HEK293T (cell line): Measurements from ENCODE around the gene CHURC1.
"Not testable (repeated sequence)": the region's sequence is repeated elsewhere in the genome, so short reads cannot be mapped to it uniquely, and the experiment has no call there.

ENCODE experiments used
- CTCF ChIA-PET: fragments of 350-600 bp; formaldehyde crosslinking; extraction: SDS; loops from one replicate; lab custom pipeline; 2021; ENCODE audit warnings: antibody characterized with exemption, inconsistent platforms; lab: Yijun Ruan, JAX
- POLR2A ChIA-PET: fragments of 350-600 bp; formaldehyde crosslinking; extraction: SDS; loops from one replicate; lab custom pipeline; 2020; ENCODE audit warnings: antibody characterized with exemption, inconsistent platforms; lab: Yijun Ruan, JAX
- DNase-seq: peaks from one replicate; pipeline ENCODE4 v3.0.0; 2012; ENCODE audit warnings: mixed read lengths; ENCODE audit errors: extremely low spot score
- ARNT ChIP-seq: fragments of 450-650 bp; IDR thresholded peaks from 2 replicates; pipeline ENCODE4 v1.6.1; 2017; ENCODE audit warnings: mild to moderate bottlenecking
- BHLHE40 ChIP-seq: fragments of 450-650 bp; IDR thresholded peaks from 2 replicates; pipeline ENCODE4 v1.6.1; 2016; ENCODE audit warnings: mild to moderate bottlenecking, moderate library complexity, borderline replicate concordance
- CTBP1 ChIP-seq: fragments of 450-650 bp; IDR thresholded peaks from 2 replicates; pipeline ENCODE4 v1.6.1; 2016; ENCODE audit warnings: borderline replicate concordance
- ELF4 ChIP-seq: fragments of 450-650 bp; IDR thresholded peaks from 2 replicates; pipeline ENCODE4 v1.6.1; 2017; ENCODE audit warnings: antibody characterized with exemption
- FOXA1 ChIP-seq: fragments of 450-650 bp; IDR thresholded peaks from 2 replicates; pipeline ENCODE4 v1.6.1; 2016; ENCODE audit warnings: mild to moderate bottlenecking
- FOXK2 ChIP-seq: fragments of 450-650 bp; IDR thresholded peaks from 2 replicates; pipeline ENCODE4 v1.6.1; 2016; ENCODE audit warnings: mild to moderate bottlenecking
- FOXM1 ChIP-seq: fragments of 450-650 bp; IDR thresholded peaks from 2 replicates; pipeline ENCODE4 v1.6.1; 2017; ENCODE audit warnings: mild to moderate bottlenecking, borderline replicate concordance
- HDGF ChIP-seq: fragments of 450-650 bp; IDR thresholded peaks from 2 replicates; pipeline ENCODE4 v1.6.1; 2017; ENCODE audit warnings: antibody characterized with exemption, borderline replicate concordance
- L3MBTL2 ChIP-seq: fragments of 450-650 bp; conservative IDR thresholded peaks from 2 replicates; pipeline ENCODE4 v1.6.1; 2016; ENCODE audit warnings: mild to moderate bottlenecking
- LEF1 ChIP-seq: fragments of 450-650 bp; IDR thresholded peaks from 2 replicates; pipeline ENCODE4 v1.6.1; 2017; ENCODE audit warnings: mild to moderate bottlenecking, borderline replicate concordance
- NFRKB ChIP-seq: fragments of 450-650 bp; IDR thresholded peaks from 2 replicates; pipeline ENCODE4 v1.6.1; 2016; ENCODE audit warnings: mild to moderate bottlenecking, moderate library complexity
- PKNOX1 ChIP-seq: fragments of 450-650 bp; IDR thresholded peaks from 2 replicates; pipeline ENCODE4 v1.6.1; 2016
- SP1 ChIP-seq: fragments of 450-650 bp; IDR thresholded peaks from 2 replicates; pipeline ENCODE4 v1.6.1; 2017
- SUZ12 ChIP-seq: fragments of 450-650 bp; IDR thresholded peaks from 2 replicates; pipeline ENCODE4 v1.6.1; 2016; ENCODE audit warnings: mild to moderate bottlenecking
- TARDBP ChIP-seq: fragments of 450-650 bp; IDR thresholded peaks from 2 replicates; pipeline ENCODE4 v1.6.1; 2016
- ZNF384 ChIP-seq: fragments of 450-650 bp; IDR thresholded peaks from 2 replicates; pipeline ENCODE4 v1.6.1; 2016

Gene CHURC1

GRCh38 chr14:64891839-64892375, 22.3 kb upstream of the CHURC1 start:
- peak; percentile 39 for DNase-seq
- CTCF ChIA-PET, result interaction anchor here (0.5 to 8.2 kb wide), 29 partner anchors 9 to 452 kb away, joined by 3 to 96 read pairs (median 5); partner anchors contain the start of gene CHURC1
- POLR2A ChIA-PET, result interaction anchor here (0.8 to 1.4 kb wide), 3 partner anchors 12 to 69 kb away, joined by 3 to 4 read pairs (median 3); partner anchors contain the start of gene SPTB
- no peak for TF ChIP-seq FOXK2
- TF ChIP-seq TARDBP, result no peak
- TF ChIP-seq ARNT, result no peak
- no peak for TF ChIP-seq ZNF384
- no peak for TF ChIP-seq CTBP1
- no peak for TF ChIP-seq PKNOX1
- TF ChIP-seq ELF4, result no peak

- CTCF ChIA-PET, result interaction anchor here (0.9 to 2.7 kb wide), 5 partner anchors 8 to 99 kb away, joined by 3 to 12 read pairs (median 4); no protein-coding TSS in a partner anchor
- POLR2A ChIA-PET, result interaction anchor here (0.9 kb wide), 1 partner anchor 20 kb away, joined by 3 read pairs; no protein-coding TSS in a partner anchor
- no peak for TF ChIP-seq TARDBP
- no peak for TF ChIP-seq FOXK2
- no peak for TF ChIP-seq SP1
- TF ChIP-seq ELF4, result no peak
- TF ChIP-seq HDGF, result no peak
- no peak for TF ChIP-seq L3MBTL2
- TF ChIP-seq ZNF384, result no peak
- no peak for TF ChIP-seq NFRKB
- no peak for TF ChIP-seq BHLHE40
- TF ChIP-seq FOXA1, result no peak
- TF ChIP-seq CTBP1, result no peak
- no peak for TF ChIP-seq ARNT
- no peak for TF ChIP-seq PKNOX1
- no peak for TF ChIP-seq SUZ12
- no peak for TF ChIP-seq LEF1
- TF ChIP-seq FOXM1, result no peak
These were observed 14.3 kb upstream of the CHURC1 start for GRCh38 chr14:64899958-64900357.

GRCh38 chr14:64906022-64906421, 8.2 kb upstream of the CHURC1 start:
- DNase-seq, result no peak
- POLR2A ChIA-PET, result interaction anchor here (1.2 kb wide), 1 partner anchor 9 kb away, joined by 5 read pairs; the partner anchor contains the start of gene CHURC1
- CTCF ChIA-PET, result interaction anchor here (0.6 to 1.4 kb wide), 2 partner anchors 14 to 23 kb away, joined by 4 to 7 read pairs; no protein-coding TSS in a partner anchor
- TF ChIP-seq ARNT (no peak), ELF4 (no peak), PKNOX1 (peak; percentile 60; the same call in 1 of the 2 replicates), FOXA1 (no peak)

More at GRCh38 chr14:64899958-64900357, 14.3 kb upstream of the CHURC1 start:
- DNase-seq, result no peak

- TF ChIP-seq ZNF384 (peak; percentile 68; the same call in 1 of the 2 replicates), LEF1 (no peak), NFRKB (no peak)
- ChIA-PET POLR2A (interaction anchor here (1.6 kb wide), 1 partner anchor 76 kb away, joined by 4 read pairs; no protein-coding TSS in a partner anchor), CTCF (interaction anchor here (0.5 to 2.3 kb wide), 20 partner anchors 14 to 532 kb away, joined by 3 to 27 read pairs (median 4); partner anchors contain the start of gene SPTB)
- peak; percentile 29 for DNase-seq
These were observed 3.3 kb upstream of the CHURC1 start for GRCh38 chr14:64910847-64911495.

GRCh38 chr14:64912261-64912660, 2.0 kb upstream of the CHURC1 start:
- ChIA-PET POLR2A (no interaction called here), CTCF (interaction anchor here (1.6 to 2.3 kb wide), 3 partner anchors 21 to 110 kb away, joined by 3 to 11 read pairs (median 9); no protein-coding TSS in a partner anchor)
- DNase-seq, result no peak
- TF ChIP-seq PKNOX1 (no peak), SP1 (no peak)

GRCh38 chr14:64913477-64913876, 778 bp upstream of the CHURC1 start:
- DNase-seq, CTCF ChIA-PET: not testable (repeated sequence)
- POLR2A ChIA-PET, result interaction anchor here (1.8 kb wide), 1 partner anchor 74 kb away, joined by 8 read pairs; no protein-coding TSS in a partner anchor
